MM.1S (cell line): ENCODE measurements around the gene PLEKHD1.

ENCODE experiments used
- DNase-seq: peaks from one replicate; pipeline ENCODE4 v3.0.0-alpha.2; 2015
- H2AFZ ChIP-seq: fragments of 300-600 bp; sonication (generic); 2 replicates; pipeline ENCODE4 v1.6.0; 2016; ENCODE audit warnings: antibody characterized with exemption, low read length
- H3F3A ChIP-seq: fragments of 300-600 bp; sonication (generic); 2 replicates; pipeline ENCODE4 v1.6.1; 2016; ENCODE audit warnings: mild to moderate bottlenecking, antibody characterized with exemption, low read length, moderate library complexity, mixed read lengths; ENCODE audit not compliant: insufficient read depth
- H3K27ac ChIP-seq: fragments of 300-600 bp; sonication (generic); 2 replicates; pipeline ENCODE4 v1.5.1; 2016; ENCODE audit warnings: mild to moderate bottlenecking, low read length
- H3K27me3 ChIP-seq: fragments of 300-600 bp; sonication (generic); replicated peaks from 2 replicates; pipeline ENCODE4 v1.6.0; 2016; ENCODE audit warnings: low read length; ENCODE audit not compliant: insufficient read depth
- H3K36me3 ChIP-seq: fragments of 300-600 bp; sonication (generic); replicated peaks from 2 replicates; pipeline ENCODE4 v1.6.1; 2016; ENCODE audit warnings: mild to moderate bottlenecking, low read length, mixed read lengths; ENCODE audit not compliant: insufficient read depth
- H3K4me1 ChIP-seq: fragments of 300-600 bp; sonication (generic); 2 replicates; pipeline ENCODE4 v1.6.1; 2016; ENCODE audit warnings: low read length, mixed read lengths
- H3K4me2 ChIP-seq: fragments of 300-600 bp; sonication (generic); 2 replicates; pipeline ENCODE4 v1.6.0; 2016; ENCODE audit warnings: low read depth, low read length
- H3K4me3 ChIP-seq: fragments of 300-600 bp; sonication (generic); 2 replicates; pipeline ENCODE4 v1.5.1; 2016; ENCODE audit warnings: low read length, mixed read lengths
- H3K79me2 ChIP-seq: fragments of 300-600 bp; sonication (generic); 2 replicates; pipeline ENCODE4 v1.6.1; 2016; ENCODE audit warnings: mixed run types, low read length, mixed read lengths
- H3K9ac ChIP-seq: fragments of 300-600 bp; sonication (generic); 2 replicates; pipeline ENCODE4 v1.6.1; 2016; ENCODE audit warnings: low read length, mixed read lengths
- H3K9me2 ChIP-seq: fragments of 300-600 bp; sonication (generic); replicated peaks from 2 replicates; pipeline ENCODE4 v1.6.1; 2016; ENCODE audit warnings: mild to moderate bottlenecking, low read length, mixed read lengths; ENCODE audit not compliant: insufficient read depth
- H3K9me3 ChIP-seq: fragments of 300-600 bp; sonication (generic); replicated peaks from 2 replicates; pipeline ENCODE4 v1.6.1; 2016; ENCODE audit warnings: mild to moderate bottlenecking, low read length, mixed read lengths; ENCODE audit not compliant: insufficient read depth
- H4K20me1 ChIP-seq: fragments of 300-600 bp; sonication (generic); 2 replicates; pipeline ENCODE4 v1.6.1; 2016; ENCODE audit warnings: mild to moderate bottlenecking, low read length, moderate library complexity, mixed read lengths; ENCODE audit not compliant: insufficient read depth
- CTCF ChIP-seq: fragments of 300-600 bp; sonication (generic); IDR thresholded peaks from 2 replicates; pipeline ENCODE4 v1.5.1; 2016; ENCODE audit warnings: antibody characterized with exemption, low read length, mixed read lengths
- EZH2 ChIP-seq: fragments of 300-600 bp; sonication (generic); optimal IDR thresholded peaks from 2 replicates; pipeline ENCODE3; 2017; ENCODE audit warnings: low read depth, mild to moderate bottlenecking, antibody characterized with exemption, low read length, mixed read lengths
- EZH2phosphoT487 ChIP-seq: fragments of 300-600 bp; sonication (generic); IDR thresholded peaks from 2 replicates; pipeline ENCODE4 v1.6.1; 2018; ENCODE audit warnings: antibody characterized with exemption, low read length

PLEKHD1 gene

GRCh38 chr14:69573205-69573830 is 88.8 kb downstream of the PLEKHD1 start:
- Histone ChIP-seq H3K9me2 (no peaks in the 10 kb centered on the region), H3K9me3 (no peaks in the 10 kb centered on the region), H3K27ac (no peak overlapping the region), H3K4me1 (no peaks in the 10 kb centered on the region), H3F3A (no peaks in the 10 kb centered on the region), H3K79me2 (no peaks in the 10 kb centered on the region), H4K20me1 (no peaks in the 10 kb centered on the region), H3K9ac (no peak overlapping the region), H2AFZ (no peak overlapping the region), H3K4me2 (no peak overlapping the region), H3K36me3 (no peaks in the 10 kb centered on the region), H3K4me3 (no peak overlapping the region), H3K27me3 (no peaks in the 10 kb centered on the region)
- TF ChIP-seq EZH2 (no peak), EZH2phosphoT487 (no peak), CTCF (no peak)
- no peak for DNase-seq

GRCh38 chr14:69573831-69574262 is 89.3 kb downstream of the PLEKHD1 start:
- H3K27me3 ChIP-seq, result no peaks in the 10 kb centered on the region
- H3F3A ChIP-seq, result no peaks in the 10 kb centered on the region
- H3K27ac ChIP-seq, result no peak overlapping the region
- no peaks in the 10 kb centered on the region for H3K9me3 ChIP-seq
- H3K4me3 ChIP-seq, result no peak overlapping the region
- H3K79me2 ChIP-seq, result no peaks in the 10 kb centered on the region
- no peak overlapping the region for H2AFZ ChIP-seq
- H3K4me2 ChIP-seq, result no peak overlapping the region
- H4K20me1 ChIP-seq, result no peaks in the 10 kb centered on the region
- no peak for TF ChIP-seq EZH2phosphoT487
- TF ChIP-seq EZH2, result no peak
- no peaks in the 10 kb centered on the region for H3K4me1 ChIP-seq
- H3K9me2 ChIP-seq, result no peaks in the 10 kb centered on the region
- H3K9ac ChIP-seq, result no peak overlapping the region
- no peaks in the 10 kb centered on the region for H3K36me3 ChIP-seq
- DNase-seq, result no peak

- H4K20me1 ChIP-seq, result no peaks in the 10 kb centered on the region
- no peak within 1 kb of the TSS for H3K27ac ChIP-seq
- no peaks in the 10 kb centered on the region for H3K79me2 ChIP-seq
- H3K27me3 ChIP-seq, result no peaks in the 10 kb centered on the region
- no peaks in the 10 kb centered on the region for H3K9me3 ChIP-seq
- peak; percentile 50 for DNase-seq
- H2AFZ ChIP-seq, result no peak within 1 kb of the TSS
- H3K36me3 ChIP-seq, result no peaks in the 10 kb centered on the region
- no peak within 1 kb of the TSS for H3K9ac ChIP-seq
- TF ChIP-seq EZH2phosphoT487 (no peak), CTCF (peak; percentile 58)
- peak within 1 kb of the TSS; percentile 84 for H3K4me2 ChIP-seq
- no peaks in the 10 kb centered on the region for H3F3A ChIP-seq
- H3K4me3 ChIP-seq, result peak within 1 kb of the TSS; percentile 46
- no peaks in the 10 kb centered on the region for H3K4me1 ChIP-seq
- H3K9me2 ChIP-seq, result no peaks in the 10 kb centered on the region
Measured at GRCh38 chr14:69574263-69574953, 89.9 kb downstream of the PLEKHD1 start, which contains the start of gene CCDC177. Gene CCDC177, minus strand, starts transcription at chr14:69574871. Its CDS starts 1,249 bp downstream, at chr14:69573622.

- no peak overlapping the region for H2AFZ ChIP-seq
- H3K4me2 ChIP-seq, result no peak overlapping the region
- no peaks in the 10 kb centered on the region for H3F3A ChIP-seq
- H3K4me3 ChIP-seq, result no peak overlapping the region
- DNase-seq, result no peak
- no peaks in the 10 kb centered on the region for H3K27me3 ChIP-seq
- H3K9me2 ChIP-seq, result no peaks in the 10 kb centered on the region
- TF ChIP-seq EZH2 (no peak), EZH2phosphoT487 (no peak), CTCF (no peak)
- H3K9me3 ChIP-seq, result no peaks in the 10 kb centered on the region
- no peaks in the 10 kb centered on the region for H4K20me1 ChIP-seq
- H3K79me2 ChIP-seq, result no peaks in the 10 kb centered on the region
- H3K27ac ChIP-seq, result no peak overlapping the region
- no peak overlapping the region for H3K9ac ChIP-seq
- no peaks in the 10 kb centered on the region for H3K4me1 ChIP-seq
- H3K36me3 ChIP-seq, result no peaks in the 10 kb centered on the region
Measured at GRCh38 chr14:69574954-69575295, 90.4 kb downstream of the PLEKHD1 start.
